T-cell (primary cell): ENCODE measurements around the gene APCDD1. TPM values are rescaled to one million over a fixed set of nuclear protein-coding genes. Genes with fewer than 3 reads are reported as not detected.

ENCODE experiments used
- ATAC-seq, 4 experiments: fragments of 200-7000 bp in 3 of 4; fragments of 150-1000 bp in 1 of 4; cut with Tn5 transposase; replicated peaks in 1 of 4; 1 replicate in 3 of 4; 2 replicates in 1 of 4; pipeline ENCODE4 v1.10.0; 2021; ENCODE audit warnings: moderate library complexity in 3 of 4, mild to moderate bottlenecking in 2 of 4, moderate number of reproducible peaks in 1 of 4
- CTCF ChIA-PET, 2 donors: fragments of 300-600 bp; sonication (Branson Sonifier 250); formaldehyde crosslinking; loops; one replicate each; lab custom pipeline; 2022; ENCODE audit warnings: antibody characterized with exemption in 2 of 2; lab: Charles Lee
- POLR2A ChIA-PET, 2 donors: fragments of 300-600 bp; sonication (Branson Sonifier 250); formaldehyde crosslinking; loops; one replicate each; lab custom pipeline; 2022; ENCODE audit warnings: antibody characterized with exemption in 2 of 2; lab: Charles Lee
- DNase-seq, 35 experiments: peaks; one replicate each; pipeline versions ENCODE4 v3.0.0 to v3.0.0-alpha.2; 2013 to 2023
- H3K27ac ChIP-seq: one replicate; pipeline ENCODE4 v1.5.1; 2013; ENCODE audit warnings: low read length
- H3K27me3 ChIP-seq, 2 experiments: replicated peaks in 1 of 2; 1 replicate in 1 of 2; 2 replicates in 1 of 2; pipeline versions ENCODE4 v1.6.1 to v1.7.0; 2013; ENCODE audit warnings: low read length in 1 of 2, mixed read lengths in 1 of 2; ENCODE audit not compliant: control insufficient read depth in 2 of 2, insufficient read depth in 2 of 2; ENCODE audit errors: extremely low read depth in 1 of 2
- H3K36me3 ChIP-seq, 2 donors: 1 replicate in 1 of 2; 2 replicates in 1 of 2; pipeline versions ENCODE4 v1.6.1 to v1.7.0; 2013; ENCODE audit warnings: low read length in 1 of 2; ENCODE audit not compliant: control insufficient read depth in 2 of 2, insufficient read depth in 1 of 2; ENCODE audit errors: extremely low read depth in 1 of 2
- H3K4me1 ChIP-seq, 2 experiments: 1 replicate in 1 of 2; 2 replicates in 1 of 2; pipeline versions ENCODE4 v1.6.1 to v1.7.0; 2013; ENCODE audit warnings: low read length in 2 of 2, mixed read lengths in 1 of 2; ENCODE audit not compliant: insufficient read depth in 2 of 2, control insufficient read depth in 1 of 2; ENCODE audit errors: extremely low read depth in 1 of 2
- H3K4me3 ChIP-seq, 2 donors: 1 replicate in 1 of 2; 2 replicates in 1 of 2; pipeline versions ENCODE4 v1.5.1 to v1.7.0; 2013; ENCODE audit warnings: mild to moderate bottlenecking in 2 of 2, low read length in 1 of 2, moderate library complexity in 1 of 2; ENCODE audit not compliant: control insufficient read depth in 1 of 2; ENCODE audit errors: extremely low read depth in 1 of 2
- H3K9me3 ChIP-seq: 2 replicates; pipeline ENCODE4 v1.7.0; 2013
- H3K27ac Mint-ChIP-seq, 2 donors: one replicate each; pipeline ENCODE4 v1.8.0; 2020 to 2021; ENCODE audit warnings: mild to moderate bottlenecking in 2 of 2, mixed read lengths in 2 of 2
- H3K27me3 Mint-ChIP-seq, 2 donors: one replicate each; pipeline ENCODE4 v1.8.0; 2021 to 2022; ENCODE audit warnings: mixed read lengths in 2 of 2
- H3K36me3 Mint-ChIP-seq: one replicate; pipeline ENCODE4 v1.8.0; 2021; ENCODE audit warnings: mixed read lengths
- H3K4me1 Mint-ChIP-seq, 3 donors: one replicate each; pipeline ENCODE4 v1.8.0; 2020 to 2022; ENCODE audit warnings: mixed read lengths in 3 of 3, mild to moderate bottlenecking in 1 of 3
- H3K4me3 Mint-ChIP-seq, 3 donors: one replicate each; pipeline ENCODE4 v1.8.0; 2020 to 2022; ENCODE audit warnings: mild to moderate bottlenecking in 3 of 3, mixed read lengths in 3 of 3, moderate library complexity in 3 of 3
- H3K9me3 Mint-ChIP-seq, 3 donors: one replicate each; pipeline ENCODE4 v1.8.0; 2020 to 2022; ENCODE audit warnings: mixed read lengths in 3 of 3
- WGBS: methylation state at CpG from one replicate; pipeline ENCODE4 v1.1.5; 2013; ENCODE audit warnings: missing lambda C conversion rate; ENCODE audit not compliant: insufficient coverage; 5-methylcytosine and 5-hydroxymethylcytosine counted together
- total RNA-seq, 35 experiments: library from RNA in 6 of 35; stranded (reverse) in 6 of 35; fragments of 120-200 nt in 1 of 35; gene quantifications; one replicate each; pipeline versions ENCODE4 v1.2.1 to v1.2.4 and lab custom pipeline; 2013 to 2026

APCDD1 gene
- total RNA-seq (under 1 TPM in 3 of 5 donors, not detected in 2; 0.32 to 0.62 (median 0.38) TPM), total RNA-seq (lab: John Stamatoyannopoulos, UW) (0 to 0.65 (median 0) reads per million in 29 experiments)
- total RNA-seq (2013), result 0.04 TPM

- no peaks in the 10 kb centered on the region for H3K9me3 ChIP-seq
- peak within 1 kb of the TSS in 1 of 2 donors; percentile 61 for H3K4me3 ChIP-seq
- peaks cover 0 to 4% of the 10 kb centered on the region in 2 experiments for H3K4me1 ChIP-seq
- ATAC-seq (no peak), DNase-seq (no peak)
- peaks cover 6 to 27% of the 10 kb centered on the region in 2 experiments for H3K27me3 ChIP-seq
- Mint-ChIP-seq H3K4me1 (peaks cover 0 to 4% (median 3%) of the 10 kb centered on the region in 3 donors), H3K9me3 (no peaks in the 10 kb centered on the region), H3K4me3 (peak within 1 kb of the TSS in 1 of 3 donors; percentile 71), H3K27me3 (peaks cover 53 to 58% of the 10 kb centered on the region in 2 donors), H3K27ac (no peak within 1 kb of the TSS), H3K36me3 (no peaks in the 10 kb centered on the region)
- H3K27ac ChIP-seq, result no peak within 1 kb of the TSS
- H3K36me3 ChIP-seq, result no peaks in the 10 kb centered on the region
- 22% methylated on average over 40 of the region's 64 CpGs for WGBS
- ChIA-PET CTCF (no interaction called here), POLR2A (no interaction called here)
Measured at GRCh38 chr18:10453806-10454680, at the start of gene APCDD1. Gene APCDD1 (plus strand): TSS chr18:10454635. CDS start chr18:10454982, 347 bp downstream.

- Histone ChIP-seq H3K27ac (no peak overlapping the region), H3K4me1 (no peaks in the 10 kb centered on the region), H3K27me3 (peaks cover 0 to 3% of the 10 kb centered on the region in 2 experiments), H3K9me3 (no peaks in the 10 kb centered on the region), H3K4me3 (no peak overlapping the region), H3K36me3 (no peaks in the 10 kb centered on the region)
- POLR2A ChIA-PET, result no interaction called here
- Mint-ChIP-seq H3K4me1 (no peaks in the 10 kb centered on the region), H3K4me3 (no peak overlapping the region), H3K27ac (no peak overlapping the region), H3K36me3 (no peaks in the 10 kb centered on the region), H3K9me3 (no peaks in the 10 kb centered on the region), H3K27me3 (peaks cover 5 to 10% of the 10 kb centered on the region in 2 donors)
- CTCF ChIA-PET, result no interaction called here
- 85% methylated on average over 2 of the region's 10 CpGs for WGBS
- ATAC-seq (no peak), DNase-seq (no peak)
Measured at GRCh38 chr18:10405014-10405493, 49.4 kb upstream of the APCDD1 start.

GRCh38 chr18:10405816-10406663 lies 48.4 kb upstream of the APCDD1 start:
- H3K4me3 Mint-ChIP-seq, result no peak overlapping the region
- no peaks in the 10 kb centered on the region for H3K36me3 ChIP-seq
- H3K9me3 ChIP-seq, result no peaks in the 10 kb centered on the region
- H3K27ac Mint-ChIP-seq, result no peak overlapping the region
- ATAC-seq, result no peak
- POLR2A ChIA-PET, result no interaction called here
- H3K36me3 Mint-ChIP-seq, result no peaks in the 10 kb centered on the region
- no peak for DNase-seq
- CTCF ChIA-PET, result no interaction called here
- H3K27me3 ChIP-seq, result peaks cover 0 to 3% of the 10 kb centered on the region in 2 experiments
- 62% methylated on average over 15 of the region's 16 CpGs for WGBS
- no peak overlapping the region for H3K4me3 ChIP-seq
- H3K4me1 Mint-ChIP-seq, result no peaks in the 10 kb centered on the region
- H3K9me3 Mint-ChIP-seq, result no peaks in the 10 kb centered on the region
- H3K4me1 ChIP-seq, result no peaks in the 10 kb centered on the region
- no peak overlapping the region for H3K27ac ChIP-seq
- peaks cover 5 to 10% of the 10 kb centered on the region in 2 donors for H3K27me3 Mint-ChIP-seq

- H3K4me1 ChIP-seq, result no peaks in the 10 kb centered on the region
- no peaks in the 10 kb centered on the region for H3K36me3 Mint-ChIP-seq
- no peaks in the 10 kb centered on the region for H3K36me3 ChIP-seq
- H3K27me3 ChIP-seq, result peaks cover 0 to 3% of the 10 kb centered on the region in 2 experiments
- H3K27ac ChIP-seq, result no peak overlapping the region
- DNase-seq (no peak), ATAC-seq (no peak)
- H3K9me3 ChIP-seq, result no peaks in the 10 kb centered on the region
- H3K27me3 Mint-ChIP-seq, result peaks cover 5 to 7% of the 10 kb centered on the region in 2 donors
- H3K4me1 Mint-ChIP-seq, result no peaks in the 10 kb centered on the region
- CTCF ChIA-PET, result no interaction called here
- no peak overlapping the region for H3K4me3 Mint-ChIP-seq
- H3K4me3 ChIP-seq, result no peak overlapping the region
- WGBS, result 77% methylated on average over 7 of the region's 7 CpGs
- POLR2A ChIA-PET, result no interaction called here
- no peaks in the 10 kb centered on the region for H3K9me3 Mint-ChIP-seq
- no peak overlapping the region for H3K27ac Mint-ChIP-seq
Measured at GRCh38 chr18:10408131-10408530, 46.3 kb upstream of the APCDD1 start.

- peaks cover 5 to 7% of the 10 kb centered on the region in 2 donors for H3K27me3 Mint-ChIP-seq
- H3K9me3 Mint-ChIP-seq, result no peaks in the 10 kb centered on the region
- Histone ChIP-seq H3K27me3 (peaks cover 0 to 3% of the 10 kb centered on the region in 2 experiments), H3K9me3 (no peaks in the 10 kb centered on the region), H3K27ac (no peak overlapping the region), H3K4me3 (no peak overlapping the region), H3K4me1 (no peaks in the 10 kb centered on the region), H3K36me3 (no peaks in the 10 kb centered on the region)
- no peak overlapping the region for H3K27ac Mint-ChIP-seq
- CTCF ChIA-PET, result no interaction called here
- H3K36me3 Mint-ChIP-seq, result no peaks in the 10 kb centered on the region
- no peak for DNase-seq
- no peak overlapping the region for H3K4me3 Mint-ChIP-seq
- H3K4me1 Mint-ChIP-seq, result no peaks in the 10 kb centered on the region
- ATAC-seq, result no peak
- POLR2A ChIA-PET, result no interaction called here
Measured at GRCh38 chr18:10409041-10409440, 45.4 kb upstream of the APCDD1 start.
